ENCODE measurements around the gene IPMK. TPM values are rescaled to one million over a fixed set of nuclear protein-coding genes. Genes with fewer than 3 reads are reported as not detected.

Gene IPMK
- total RNA-seq, 1 donor from 2014 or later = 14.3 TPM

DNA sequence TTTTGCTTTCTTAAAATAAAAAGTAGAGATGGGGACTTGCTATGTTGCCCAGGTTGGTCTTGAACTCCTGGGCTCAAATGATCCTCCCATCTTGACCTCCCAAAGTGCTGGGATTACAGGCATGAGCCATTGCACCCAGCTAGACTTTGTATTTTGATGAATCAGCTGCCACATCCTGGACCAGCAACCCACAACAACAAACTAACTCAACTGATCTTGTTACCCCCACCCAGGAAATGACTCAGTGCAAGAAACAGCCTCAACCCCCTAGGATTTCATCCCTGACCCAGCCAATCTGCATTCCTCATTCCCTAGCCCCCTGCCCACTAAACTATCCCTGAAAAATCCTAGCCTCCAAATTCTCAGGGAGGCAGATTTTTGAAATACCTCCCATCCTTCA lies 123.8 kb downstream of the IPMK start:
- Mint-ChIP-seq H3K27me3 (ENCODE audit: insufficient read depth, low read depth) (peaks cover 9% of the 10 kb centered on the region), H3K36me3 (no peaks in the 10 kb centered on the region), H3K27ac (no peak overlapping the region), H3K4me1 (no peaks in the 10 kb centered on the region), H3K9me3 (no peaks in the 10 kb centered on the region), H3K4me3 (no peak overlapping the region)
- Histone ChIP-seq H4K20me1 (ENCODE audit: low read depth) (no peaks in the 10 kb centered on the region), H3K27ac (no peak overlapping the region), H3F3A (ENCODE audit: low read depth) (no peaks in the 10 kb centered on the region), H3K36me3 (no peaks in the 10 kb centered on the region), H3K79me2 (ENCODE audit: low read depth) (no peaks in the 10 kb centered on the region), H3K9ac (no peak overlapping the region), H3K27me3 (no peaks in the 10 kb centered on the region), H3K4me3 (no peak overlapping the region), H3K4me1 (no peaks in the 10 kb centered on the region), H3K4me2 (no peak overlapping the region), H2AFZ (replicated peaks) (no peak overlapping the region), H3K9me3 (ENCODE audit: low read depth) (no peaks in the 10 kb centered on the region)
- no peak for TF ChIP-seq EZH2phosphoT487 (IDR thresholded peaks at IDR 0.05)
- no peak for TF ChIP-seq EZH2 (IDR thresholded peaks at IDR 0.05)
- TF ChIP-seq, protein P1, sequence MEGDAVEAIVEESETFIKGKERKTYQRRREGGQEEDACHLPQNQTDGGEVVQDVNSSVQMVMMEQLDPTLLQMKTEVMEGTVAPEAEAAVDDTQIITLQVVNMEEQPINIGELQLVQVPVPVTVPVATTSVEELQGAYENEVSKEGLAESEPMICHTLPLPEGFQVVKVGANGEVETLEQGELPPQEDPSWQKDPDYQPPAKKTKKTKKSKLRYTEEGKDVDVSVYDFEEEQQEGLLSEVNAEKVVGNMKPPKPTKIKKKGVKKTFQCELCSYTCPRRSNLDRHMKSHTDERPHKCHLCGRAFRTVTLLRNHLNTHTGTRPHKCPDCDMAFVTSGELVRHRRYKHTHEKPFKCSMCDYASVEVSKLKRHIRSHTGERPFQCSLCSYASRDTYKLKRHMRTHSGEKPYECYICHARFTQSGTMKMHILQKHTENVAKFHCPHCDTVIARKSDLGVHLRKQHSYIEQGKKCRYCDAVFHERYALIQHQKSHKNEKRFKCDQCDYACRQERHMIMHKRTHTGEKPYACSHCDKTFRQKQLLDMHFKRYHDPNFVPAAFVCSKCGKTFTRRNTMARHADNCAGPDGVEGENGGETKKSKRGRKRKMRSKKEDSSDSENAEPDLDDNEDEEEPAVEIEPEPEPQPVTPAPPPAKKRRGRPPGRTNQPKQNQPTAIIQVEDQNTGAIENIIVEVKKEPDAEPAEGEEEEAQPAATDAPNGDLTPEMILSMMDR (IDR thresholded peaks at IDR 0.05) = no peak
- DNase-seq (ENCODE audit: low spot score) = no peak

Other genes starting within 250 kb of the IPMK start
- gene CISD1, start 1.3 kb upstream of the IPMK start, total RNA-seq (ENCODE audit: low replicate concordance) = 16.3 and 27.6 TPM in 2 replicates
- gene UBE2D1, start 67.1 kb upstream of the IPMK start, total RNA-seq (ENCODE audit: low replicate concordance) = 38.3 and 56.6 TPM in 2 replicates
- gene TFAM, start 117.5 kb upstream of the IPMK start, total RNA-seq (ENCODE audit: low replicate concordance) = 44.9 and 61.2 TPM in 2 replicates
- 0.25 and 0.41 TPM in 2 replicates for gene BICC1, start 245.0 kb upstream of the IPMK start, total RNA-seq (ENCODE audit: low replicate concordance)